WTC11 (cell line): ENCODE results near the gene WDR27. TPM values are rescaled to one million over a fixed set of nuclear protein-coding genes. Genes with fewer than 3 reads are reported as not detected.

ENCODE experiments used
- ATAC-seq: fragments of 200-7000 bp; cut with Tn5 transposase; 2 replicates; pipeline ENCODE4 v1.10.0; 2021; ENCODE audit warnings: mild to moderate bottlenecking, moderate library complexity
- CTCF ChIA-PET: fragments of 300-600 bp; sonication (Branson Sonifier 250); formaldehyde crosslinking; loops from one replicate; lab custom pipeline; 2021; ENCODE audit warnings: antibody characterized with exemption; lab: Charles Lee
- POLR2A ChIA-PET: fragments of 350-600 bp; sonication (Branson Sonifier 250); formaldehyde crosslinking; loops from one replicate; lab custom pipeline; 2021; ENCODE audit warnings: antibody characterized with exemption; lab: Charles Lee
- DNase-seq: peaks from one replicate; pipeline ENCODE4 v3.0.0; 2021; ENCODE audit warnings: low spot score
- H3K27ac Mint-ChIP-seq: 2 replicates; pipeline ENCODE4 v1.8.0; 2021; ENCODE audit warnings: mixed read lengths
- H3K27me3 Mint-ChIP-seq: 2 replicates; pipeline ENCODE4 v1.8.0; 2021; ENCODE audit warnings: low read depth, mild to moderate bottlenecking, moderate library complexity, mixed read lengths
- H3K36me3 Mint-ChIP-seq: 2 replicates; pipeline ENCODE4 v1.8.0; 2021; ENCODE audit warnings: mixed read lengths
- H3K4me1 Mint-ChIP-seq: 2 replicates; pipeline ENCODE4 v1.8.0; 2022; ENCODE audit warnings: mixed read lengths
- H3K4me3 Mint-ChIP-seq: 2 replicates; pipeline ENCODE4 v1.8.0; 2021; ENCODE audit warnings: mild to moderate bottlenecking, moderate library complexity, mixed read lengths
- H3K9me3 Mint-ChIP-seq: 2 replicates; pipeline ENCODE4 v1.8.0; 2021; ENCODE audit warnings: mixed read lengths
- AFF4 ChIP-seq: sonication (generic); formaldehyde crosslinking; IDR thresholded peaks from 2 replicates; pipeline ENCODE4 v1.8.1; 2023; ENCODE audit warnings: mild to moderate bottlenecking, missing genetic modification reagents, borderline replicate concordance
- ELF4 ChIP-seq: sonication (generic); formaldehyde crosslinking; IDR thresholded peaks from 2 replicates; pipeline ENCODE4 v1.8.1; 2022; ENCODE audit warnings: low read depth, mild to moderate bottlenecking, moderate library complexity, missing genetic modification reagents
- FOXK1 ChIP-seq: sonication (generic); formaldehyde crosslinking; IDR thresholded peaks from 2 replicates; pipeline ENCODE4 v1.8.0; 2022; ENCODE audit warnings: mild to moderate bottlenecking, moderate library complexity, missing genetic modification reagents
- MXD4 ChIP-seq: fragments of 250-450 bp; sonication (Bioruptor Pico); IDR thresholded peaks from 2 replicates; pipeline ENCODE4 v1.8.0; 2021; ENCODE audit warnings: mild to moderate bottlenecking, moderate library complexity, borderline replicate concordance
- MYBL2 ChIP-seq: sonication (generic); formaldehyde crosslinking; IDR thresholded peaks from 2 replicates; pipeline ENCODE4 v1.8.1; 2023; ENCODE audit warnings: mild to moderate bottlenecking, moderate library complexity, missing genetic modification reagents
- NR3C1 ChIP-seq: sonication (generic); formaldehyde crosslinking; conservative IDR thresholded peaks from 2 replicates; pipeline ENCODE4 v1.8.1; 2023; ENCODE audit warnings: low read depth, mild to moderate bottlenecking, missing genetic modification reagents
- PRRX2 ChIP-seq: fragments of 250-450 bp; sonication (Bioruptor Pico); IDR thresholded peaks from 2 replicates; pipeline ENCODE4 v1.8.0; 2021; ENCODE audit warnings: mild to moderate bottlenecking
- RORB ChIP-seq: fragments of 250-450 bp; sonication (Bioruptor Pico); IDR thresholded peaks from 2 replicates; pipeline ENCODE4 v1.9.0; 2021; ENCODE audit warnings: mild to moderate bottlenecking
- SOX15 ChIP-seq: fragments of 250-450 bp; sonication (Bioruptor Pico); IDR thresholded peaks from 2 replicates; pipeline ENCODE4 v1.9.0; 2021; ENCODE audit warnings: mild to moderate bottlenecking
- SP1 ChIP-seq: sonication (generic); formaldehyde crosslinking; conservative IDR thresholded peaks from 2 replicates; pipeline ENCODE4 v1.8.1; 2022; ENCODE audit warnings: missing genetic modification reagents
- TCF7 ChIP-seq: sonication (generic); formaldehyde crosslinking; IDR thresholded peaks from 2 replicates; pipeline ENCODE4 v1.8.0; 2022; ENCODE audit warnings: mild to moderate bottlenecking, low read depth, missing genetic modification reagents, moderate library complexity
- TEAD1 ChIP-seq: sonication (generic); formaldehyde crosslinking; IDR thresholded peaks from 2 replicates; pipeline ENCODE4 v1.8.0; 2022; ENCODE audit warnings: mild to moderate bottlenecking, missing genetic modification reagents
- TP53 ChIP-seq: sonication (generic); formaldehyde crosslinking; IDR thresholded peaks from 2 replicates; pipeline ENCODE4 v1.8.1; 2023; ENCODE audit warnings: mild to moderate bottlenecking, missing genetic modification reagents
- USF1 ChIP-seq: sonication (generic); formaldehyde crosslinking; IDR thresholded peaks from 2 replicates; pipeline ENCODE4 v1.8.0; 2022; ENCODE audit warnings: mild to moderate bottlenecking, missing genetic modification reagents
- ZNF423 ChIP-seq: fragments of 250-450 bp; sonication (Bioruptor Pico); IDR thresholded peaks from 2 replicates; pipeline ENCODE4 v2.1.2; 2022; ENCODE audit warnings: mild to moderate bottlenecking, moderate library complexity
- total RNA-seq: library from RNA; stranded (reverse); gene quantifications from 3 replicates; pipeline ENCODE4 v1.2.3, GENCODE V29; 2021
- TF ChIP-seq, protein P1 (sequence below): fragments of 250-450 bp; sonication (Bioruptor Pico); IDR thresholded peaks from 2 replicates; pipeline ENCODE4 v1.9.0; 2021; ENCODE audit warnings: mild to moderate bottlenecking, borderline replicate concordance
- TF ChIP-seq, protein P2 (sequence below): sonication (generic); formaldehyde crosslinking; IDR thresholded peaks from 2 replicates; pipeline ENCODE4 v1.8.1; 2023; ENCODE audit warnings: mild to moderate bottlenecking, missing genetic modification reagents, moderate library complexity

The WDR27 gene
- total RNA-seq, 1 experiment from 2014 or later, result 126 TPM

DNA sequence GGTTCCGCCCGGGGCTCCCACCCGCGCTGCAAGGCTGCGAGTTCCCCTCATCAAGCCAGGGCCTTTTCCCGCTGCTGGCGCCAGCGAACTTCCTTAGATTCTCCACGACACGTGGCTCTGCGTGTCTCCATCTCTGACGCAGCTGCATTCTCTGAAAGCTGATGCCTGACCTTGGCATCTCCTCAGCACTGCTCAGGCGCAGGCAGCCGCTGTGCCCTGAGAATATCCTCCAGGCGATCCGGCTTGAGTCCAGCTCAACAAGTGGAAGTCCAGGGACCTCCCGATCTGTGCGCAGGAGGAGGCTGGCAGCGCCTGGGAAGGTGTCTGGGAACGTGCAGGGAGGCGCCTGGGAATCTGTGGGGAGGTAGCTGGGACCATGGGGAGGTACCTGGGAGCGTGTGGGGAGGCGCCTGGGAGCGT, 277.0 kb downstream of the WDR27 start:
- peaks cover 21% of the 10 kb centered on the region for H3K9me3 Mint-ChIP-seq
- H3K27ac Mint-ChIP-seq, result no peak overlapping the region
- H3K4me1 Mint-ChIP-seq, result peaks cover 22% of the 10 kb centered on the region
- no peak for DNase-seq
- H3K27me3 Mint-ChIP-seq, result peaks cover 21% of the 10 kb centered on the region
- POLR2A ChIA-PET, result no interaction called here
- no peak for ATAC-seq
- no peak overlapping the region for H3K4me3 Mint-ChIP-seq
- H3K36me3 Mint-ChIP-seq, result peaks cover 28% of the 10 kb centered on the region
- TF ChIP-seq TP53, result no peak
- TF ChIP-seq FOXK1 (CRISPR knock-in tag), result no peak
- no peak for TF ChIP-seq MYBL2 (CRISPR knock-in tag)
- TF ChIP-seq SP1 (CRISPR knock-in tag), result no peak
- no peak for TF ChIP-seq TCF7 (CRISPR knock-in tag)
- no peak for TF ChIP-seq SOX15 (CRISPR knock-in tag)
- no peak for TF ChIP-seq ZNF423
- no peak for TF ChIP-seq PRRX2
- TF ChIP-seq, protein P1, sequence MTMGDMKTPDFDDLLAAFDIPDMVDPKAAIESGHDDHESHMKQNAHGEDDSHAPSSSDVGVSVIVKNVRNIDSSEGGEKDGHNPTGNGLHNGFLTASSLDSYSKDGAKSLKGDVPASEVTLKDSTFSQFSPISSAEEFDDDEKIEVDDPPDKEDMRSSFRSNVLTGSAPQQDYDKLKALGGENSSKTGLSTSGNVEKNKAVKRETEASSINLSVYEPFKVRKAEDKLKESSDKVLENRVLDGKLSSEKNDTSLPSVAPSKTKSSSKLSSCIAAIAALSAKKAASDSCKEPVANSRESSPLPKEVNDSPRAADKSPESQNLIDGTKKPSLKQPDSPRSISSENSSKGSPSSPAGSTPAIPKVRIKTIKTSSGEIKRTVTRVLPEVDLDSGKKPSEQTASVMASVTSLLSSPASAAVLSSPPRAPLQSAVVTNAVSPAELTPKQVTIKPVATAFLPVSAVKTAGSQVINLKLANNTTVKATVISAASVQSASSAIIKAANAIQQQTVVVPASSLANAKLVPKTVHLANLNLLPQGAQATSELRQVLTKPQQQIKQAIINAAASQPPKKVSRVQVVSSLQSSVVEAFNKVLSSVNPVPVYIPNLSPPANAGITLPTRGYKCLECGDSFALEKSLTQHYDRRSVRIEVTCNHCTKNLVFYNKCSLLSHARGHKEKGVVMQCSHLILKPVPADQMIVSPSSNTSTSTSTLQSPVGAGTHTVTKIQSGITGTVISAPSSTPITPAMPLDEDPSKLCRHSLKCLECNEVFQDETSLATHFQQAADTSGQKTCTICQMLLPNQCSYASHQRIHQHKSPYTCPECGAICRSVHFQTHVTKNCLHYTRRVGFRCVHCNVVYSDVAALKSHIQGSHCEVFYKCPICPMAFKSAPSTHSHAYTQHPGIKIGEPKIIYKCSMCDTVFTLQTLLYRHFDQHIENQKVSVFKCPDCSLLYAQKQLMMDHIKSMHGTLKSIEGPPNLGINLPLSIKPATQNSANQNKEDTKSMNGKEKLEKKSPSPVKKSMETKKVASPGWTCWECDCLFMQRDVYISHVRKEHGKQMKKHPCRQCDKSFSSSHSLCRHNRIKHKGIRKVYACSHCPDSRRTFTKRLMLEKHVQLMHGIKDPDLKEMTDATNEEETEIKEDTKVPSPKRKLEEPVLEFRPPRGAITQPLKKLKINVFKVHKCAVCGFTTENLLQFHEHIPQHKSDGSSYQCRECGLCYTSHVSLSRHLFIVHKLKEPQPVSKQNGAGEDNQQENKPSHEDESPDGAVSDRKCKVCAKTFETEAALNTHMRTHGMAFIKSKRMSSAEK, result no peak
- no peak for TF ChIP-seq NR3C1
- TF ChIP-seq ELF4 (CRISPR knock-in tag), result no peak
- no peak for TF ChIP-seq MXD4 (CRISPR knock-in tag)
- TF ChIP-seq, protein P2, sequence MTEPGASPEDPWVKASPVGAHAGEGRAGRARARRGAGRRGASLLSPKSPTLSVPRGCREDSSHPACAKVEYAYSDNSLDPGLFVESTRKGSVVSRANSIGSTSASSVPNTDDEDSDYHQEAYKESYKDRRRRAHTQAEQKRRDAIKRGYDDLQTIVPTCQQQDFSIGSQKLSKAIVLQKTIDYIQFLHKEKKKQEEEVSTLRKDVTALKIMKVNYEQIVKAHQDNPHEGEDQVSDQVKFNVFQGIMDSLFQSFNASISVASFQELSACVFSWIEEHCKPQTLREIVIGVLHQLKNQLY (CRISPR knock-in tag), result no peak
- TF ChIP-seq USF1 (CRISPR knock-in tag), result no peak
- TF ChIP-seq AFF4 (CRISPR knock-in tag), result no peak
- no peak for TF ChIP-seq TEAD1 (CRISPR knock-in tag)
- TF ChIP-seq, all 79 proteins: peak for 0
- CTCF ChIA-PET, result no interaction called here

GRCh38 chr6:169424149-169424804, 277.6 kb downstream of the WDR27 start:
- CTCF ChIA-PET, result no interaction called here
- Mint-ChIP-seq H3K27me3 (peaks cover 17% of the 10 kb centered on the region), H3K36me3 (peaks cover 23% of the 10 kb centered on the region), H3K27ac (no peak overlapping the region), H3K9me3 (peaks cover 15% of the 10 kb centered on the region), H3K4me3 (no peak overlapping the region), H3K4me1 (peaks cover 22% of the 10 kb centered on the region)
- TF ChIP-seq SP1 (CRISPR knock-in tag), result no peak
- no peak for TF ChIP-seq TP53
- no peak for TF ChIP-seq RORB (CRISPR knock-in tag)
- no peak for DNase-seq
- ATAC-seq, result no peak
- POLR2A ChIA-PET, result no interaction called here
